GM23338 (cell line): ENCODE results near the gene MANSC1. TPM values are rescaled to one million over a fixed set of nuclear protein-coding genes. Genes with fewer than 3 reads are reported as not detected.

Experiments
- ATAC-seq: fragments of 200-7000 bp; cut with Tn5 transposase; 3 replicates; pipeline ENCODE4 v1.9.1; 2020
- DNase-seq: peaks from one replicate; pipeline ENCODE4 v3.0.0-alpha.2; 2015; ENCODE audit warnings: low spot score
- H2AFZ ChIP-seq: fragments of 200-600 bp; sonication (generic); 2 replicates; pipeline ENCODE4 v1.8.0; 2016; ENCODE audit warnings: antibody characterized with exemption, mild to moderate bottlenecking, moderate library complexity
- H3F3A ChIP-seq: fragments of 200-600 bp; sonication (generic); replicated peaks from 2 replicates; pipeline ENCODE4 v1.8.0; 2017; ENCODE audit warnings: antibody characterized with exemption, mixed run types, low read depth
- H3K27ac ChIP-seq: fragments of 200-600 bp; sonication (generic); 2 replicates; pipeline ENCODE4 v1.6.1; 2016; ENCODE audit warnings: low read depth
- H3K27me3 ChIP-seq: fragments of 200-600 bp; sonication (generic); 2 replicates; pipeline ENCODE4 v1.8.0; 2016; ENCODE audit warnings: mild to moderate bottlenecking, mixed run types, moderate library complexity; ENCODE audit not compliant: insufficient read depth
- H3K36me3 ChIP-seq: fragments of 200-600 bp; sonication (generic); 2 replicates; pipeline ENCODE4 v1.8.0; 2016; ENCODE audit warnings: mild to moderate bottlenecking; ENCODE audit not compliant: insufficient read depth
- H3K4me1 ChIP-seq: fragments of 200-600 bp; sonication (generic); 2 replicates; pipeline ENCODE4 v1.8.0; 2016; ENCODE audit warnings: mild to moderate bottlenecking, moderate library complexity; ENCODE audit not compliant: insufficient read depth
- H3K4me2 ChIP-seq: fragments of 200-600 bp; sonication (generic); 2 replicates; pipeline ENCODE4 v1.7.1; 2017; ENCODE audit warnings: mixed run types
- H3K4me3 ChIP-seq: fragments of 200-600 bp; sonication (generic); 2 replicates; pipeline ENCODE4 v1.6.1; 2016; ENCODE audit warnings: mixed run types
- H3K79me2 ChIP-seq: fragments of 200-600 bp; sonication (generic); replicated peaks from 2 replicates; pipeline ENCODE4 v1.8.0; 2017; ENCODE audit warnings: mild to moderate bottlenecking; ENCODE audit not compliant: insufficient read depth
- H3K9me2 ChIP-seq: fragments of 200-600 bp; sonication (generic); 2 replicates; pipeline ENCODE4 v1.8.0; 2017; ENCODE audit not compliant: insufficient read depth
- H4K20me1 ChIP-seq: fragments of 200-600 bp; sonication (generic); replicated peaks from 2 replicates; pipeline ENCODE4 v1.8.0; 2017; ENCODE audit warnings: mild to moderate bottlenecking; ENCODE audit not compliant: insufficient read depth
- H3K27ac Mint-ChIP-seq: 2 replicates; pipeline ENCODE4 v1.8.0; 2020; ENCODE audit warnings: inconsistent platforms, mild to moderate bottlenecking, moderate library complexity, mixed read lengths
- H3K27me3 Mint-ChIP-seq: 3 replicates; pipeline ENCODE4 v1.8.0; 2022; ENCODE audit warnings: low read depth, mild to moderate bottlenecking, moderate library complexity, mixed read lengths, inconsistent platforms; ENCODE audit not compliant: insufficient read depth, poor library complexity
- H3K36me3 Mint-ChIP-seq: 3 replicates; pipeline ENCODE4 v1.8.0; 2021; ENCODE audit warnings: low read depth, mild to moderate bottlenecking, inconsistent platforms, moderate library complexity, mixed read lengths
- H3K4me1 Mint-ChIP-seq: 3 replicates; pipeline ENCODE4 v1.8.0; 2020; ENCODE audit warnings: mild to moderate bottlenecking, inconsistent platforms, mixed read lengths
- H3K4me3 Mint-ChIP-seq: 3 replicates; pipeline ENCODE4 v1.8.0; 2021; ENCODE audit warnings: moderate library complexity, mild to moderate bottlenecking, inconsistent platforms, mixed read lengths
- H3K9me3 Mint-ChIP-seq: 3 replicates; pipeline ENCODE4 v1.8.0; 2020; ENCODE audit warnings: moderate library complexity, mild to moderate bottlenecking, inconsistent platforms, mixed read lengths
- CREB1 ChIP-seq: fragments of 250-450 bp; sonication (Bioruptor Pico); IDR thresholded peaks from 2 replicates; pipeline ENCODE4 v1.5.0; 2020; ENCODE audit warnings: low read depth, mild to moderate bottlenecking, moderate library complexity
- EZH2 ChIP-seq: fragments of 200-600 bp; sonication (generic); IDR thresholded peaks from one replicate; pipeline ENCODE4 v1.8.0; 2017; ENCODE audit warnings: antibody characterized with exemption, mild to moderate bottlenecking, low read depth; ENCODE audit not compliant: unreplicated experiment
- EZH2phosphoT487 ChIP-seq: fragments of 200-600 bp; sonication (generic); IDR thresholded peaks from one replicate; pipeline ENCODE4 v1.8.1; 2018; ENCODE audit warnings: antibody characterized with exemption; ENCODE audit not compliant: unreplicated experiment
- JUNB ChIP-seq: IDR thresholded peaks from one replicate; pipeline ENCODE4 v1.6.1; 2016; ENCODE audit warnings: antibody characterized with exemption; ENCODE audit not compliant: unreplicated experiment
- NANOG ChIP-seq: IDR thresholded peaks from 2 replicates; pipeline ENCODE4 v1.6.1; 2016; ENCODE audit warnings: antibody characterized with exemption, borderline replicate concordance
- POLR2AphosphoS5 ChIP-seq: IDR thresholded peaks from 2 replicates; pipeline ENCODE4 v1.6.1; 2016; ENCODE audit warnings: antibody characterized with exemption, low read depth
- STAT1 ChIP-seq: IDR thresholded peaks from one replicate; pipeline ENCODE4 v1.6.1; 2016; ENCODE audit warnings: antibody characterized with exemption; ENCODE audit not compliant: unreplicated experiment
- ZNF114 ChIP-seq: fragments of 250-450 bp; sonication (Bioruptor Pico); IDR thresholded peaks from 2 replicates; pipeline ENCODE4 v1.5.0; 2020; ENCODE audit warnings: mild to moderate bottlenecking, moderate library complexity
- ZNF331 ChIP-seq: fragments of 250-450 bp; sonication (Bioruptor Pico); IDR thresholded peaks from 2 replicates; pipeline ENCODE4 v1.5.0; 2020; ENCODE audit warnings: low read depth, mild to moderate bottlenecking, moderate library complexity
- polyA plus RNA-seq: library from polyadenylated mRNA; unstranded; fragments of >200 nt; fragmentation: Nextera tagmentation; extraction: Ambion mirVana; gene quantifications from 2 replicates; pipeline ENCODE4 v1.2.1, GENCODE V29; 2016
- total RNA-seq: library from RNA; depleted of rRNA; stranded (reverse); fragments of >200 nt; shearing (Covaris generic); gene quantifications from 2 replicates; pipeline ENCODE4 v1.2.3, GENCODE V29; 2014
- TF ChIP-seq, protein P1 (sequence below), 2 experiments: fragments of 200-600 bp in 1 of 2; sonication (generic) in 1 of 2; conservative IDR thresholded peaks; 2 replicates each; pipeline versions ENCODE4 v1.5.1 to v1.6.1; 2016 to 2017; ENCODE audit warnings: antibody characterized with exemption in 2 of 2, low read depth in 2 of 2, mild to moderate bottlenecking in 2 of 2, moderate library complexity in 1 of 2
- TF ChIP-seq, protein P2 (sequence below): fragments of 250-450 bp; sonication (Bioruptor Pico); IDR thresholded peaks from 2 replicates; pipeline ENCODE4 v1.5.0; 2020; ENCODE audit warnings: mild to moderate bottlenecking, moderate library complexity
- TF ChIP-seq, protein P3 (sequence below): IDR thresholded peaks from 2 replicates; pipeline ENCODE4 v1.6.1; 2016; ENCODE audit warnings: antibody characterized with exemption
- TF ChIP-seq, protein P4 (sequence below): IDR thresholded peaks from one replicate; pipeline ENCODE4 v1.6.1; 2018; ENCODE audit warnings: antibody characterized with exemption; ENCODE audit not compliant: unreplicated experiment

Gene MANSC1
- total and polyA plus RNA-seq, 2 experiments from 2014 or later: 4.4 to 5.1 TPM

DNA sequence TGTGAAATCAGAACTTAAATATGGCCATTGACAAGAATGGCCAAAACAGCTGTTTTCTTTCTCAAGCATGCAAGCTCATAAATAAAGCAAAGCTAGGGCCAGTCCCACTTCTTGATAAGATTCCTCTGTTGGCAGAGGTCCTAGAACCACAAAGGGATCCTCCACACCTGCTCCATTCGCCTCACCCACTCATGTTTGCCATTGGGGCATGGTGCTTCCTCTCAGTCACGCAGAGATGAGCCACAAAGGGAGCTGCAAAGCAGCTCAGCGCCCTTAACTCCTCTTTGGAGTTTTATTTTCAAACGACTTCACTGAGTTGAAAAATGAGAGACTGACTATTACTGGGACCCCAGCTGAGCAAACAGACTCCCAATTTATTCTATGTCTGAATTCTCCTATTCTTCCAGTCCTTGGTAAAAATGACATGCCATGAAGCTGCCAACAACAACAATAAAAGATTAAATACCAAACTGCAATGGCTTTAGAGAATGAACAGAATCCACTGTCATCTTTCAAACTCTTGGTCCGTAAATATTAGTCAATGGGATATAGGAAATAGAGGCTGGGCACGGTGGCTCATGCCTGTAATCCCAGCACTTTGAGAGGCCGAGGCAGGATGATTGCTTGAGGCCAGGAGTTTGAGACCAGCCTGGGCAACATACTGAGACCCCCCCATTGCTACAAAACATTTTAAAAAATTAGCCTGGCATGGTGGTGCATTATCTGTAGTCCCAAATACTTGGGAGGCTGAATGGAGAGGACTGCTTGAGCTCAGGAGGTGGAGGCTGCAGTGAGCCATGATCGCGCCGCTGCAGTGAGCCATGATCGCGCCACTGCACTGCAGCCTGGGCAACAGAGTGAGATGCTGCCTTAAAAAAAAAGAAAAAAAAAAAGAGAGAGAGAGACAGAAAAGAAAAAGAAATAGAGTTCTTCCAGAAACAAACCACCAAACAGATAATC lies 16.4 kb downstream of the MANSC1 start:
- H3K4me1 Mint-ChIP-seq: peaks cover 25% of the 10 kb centered on the region
- ATAC-seq (no peak), DNase-seq (no peak)
- Histone ChIP-seq H3K4me2 (no peak overlapping the region), H3K36me3 (no peaks in the 10 kb centered on the region), H2AFZ (no peak overlapping the region), H4K20me1 (no peaks in the 10 kb centered on the region), H3K4me3 (no peak overlapping the region), H3F3A (no peaks in the 10 kb centered on the region; the same call in 1 of the 2 replicates), H3K79me2 (no peaks in the 10 kb centered on the region), H3K27me3 (no peaks in the 10 kb centered on the region), H3K4me1 (peaks cover 14% of the 10 kb centered on the region; the same call in 1 of the 2 replicates), H3K9me2 (no peaks in the 10 kb centered on the region), H3K27ac (no peak overlapping the region)
- H3K36me3 Mint-ChIP-seq: no peaks in the 10 kb centered on the region
- H3K27me3 Mint-ChIP-seq: peaks cover 13% of the 10 kb centered on the region
- no peak overlapping the region for H3K4me3 Mint-ChIP-seq
- H3K9me3 Mint-ChIP-seq: no peaks in the 10 kb centered on the region
- H3K27ac Mint-ChIP-seq: no peak overlapping the region; the same call in 1 of the 2 replicates
- TF ChIP-seq, protein P1, sequence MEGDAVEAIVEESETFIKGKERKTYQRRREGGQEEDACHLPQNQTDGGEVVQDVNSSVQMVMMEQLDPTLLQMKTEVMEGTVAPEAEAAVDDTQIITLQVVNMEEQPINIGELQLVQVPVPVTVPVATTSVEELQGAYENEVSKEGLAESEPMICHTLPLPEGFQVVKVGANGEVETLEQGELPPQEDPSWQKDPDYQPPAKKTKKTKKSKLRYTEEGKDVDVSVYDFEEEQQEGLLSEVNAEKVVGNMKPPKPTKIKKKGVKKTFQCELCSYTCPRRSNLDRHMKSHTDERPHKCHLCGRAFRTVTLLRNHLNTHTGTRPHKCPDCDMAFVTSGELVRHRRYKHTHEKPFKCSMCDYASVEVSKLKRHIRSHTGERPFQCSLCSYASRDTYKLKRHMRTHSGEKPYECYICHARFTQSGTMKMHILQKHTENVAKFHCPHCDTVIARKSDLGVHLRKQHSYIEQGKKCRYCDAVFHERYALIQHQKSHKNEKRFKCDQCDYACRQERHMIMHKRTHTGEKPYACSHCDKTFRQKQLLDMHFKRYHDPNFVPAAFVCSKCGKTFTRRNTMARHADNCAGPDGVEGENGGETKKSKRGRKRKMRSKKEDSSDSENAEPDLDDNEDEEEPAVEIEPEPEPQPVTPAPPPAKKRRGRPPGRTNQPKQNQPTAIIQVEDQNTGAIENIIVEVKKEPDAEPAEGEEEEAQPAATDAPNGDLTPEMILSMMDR (conservative IDR thresholded peaks at IDR 0.05; ENCODE audit: low read depth in 2 of 2): no peak
- TF ChIP-seq, protein P2, sequence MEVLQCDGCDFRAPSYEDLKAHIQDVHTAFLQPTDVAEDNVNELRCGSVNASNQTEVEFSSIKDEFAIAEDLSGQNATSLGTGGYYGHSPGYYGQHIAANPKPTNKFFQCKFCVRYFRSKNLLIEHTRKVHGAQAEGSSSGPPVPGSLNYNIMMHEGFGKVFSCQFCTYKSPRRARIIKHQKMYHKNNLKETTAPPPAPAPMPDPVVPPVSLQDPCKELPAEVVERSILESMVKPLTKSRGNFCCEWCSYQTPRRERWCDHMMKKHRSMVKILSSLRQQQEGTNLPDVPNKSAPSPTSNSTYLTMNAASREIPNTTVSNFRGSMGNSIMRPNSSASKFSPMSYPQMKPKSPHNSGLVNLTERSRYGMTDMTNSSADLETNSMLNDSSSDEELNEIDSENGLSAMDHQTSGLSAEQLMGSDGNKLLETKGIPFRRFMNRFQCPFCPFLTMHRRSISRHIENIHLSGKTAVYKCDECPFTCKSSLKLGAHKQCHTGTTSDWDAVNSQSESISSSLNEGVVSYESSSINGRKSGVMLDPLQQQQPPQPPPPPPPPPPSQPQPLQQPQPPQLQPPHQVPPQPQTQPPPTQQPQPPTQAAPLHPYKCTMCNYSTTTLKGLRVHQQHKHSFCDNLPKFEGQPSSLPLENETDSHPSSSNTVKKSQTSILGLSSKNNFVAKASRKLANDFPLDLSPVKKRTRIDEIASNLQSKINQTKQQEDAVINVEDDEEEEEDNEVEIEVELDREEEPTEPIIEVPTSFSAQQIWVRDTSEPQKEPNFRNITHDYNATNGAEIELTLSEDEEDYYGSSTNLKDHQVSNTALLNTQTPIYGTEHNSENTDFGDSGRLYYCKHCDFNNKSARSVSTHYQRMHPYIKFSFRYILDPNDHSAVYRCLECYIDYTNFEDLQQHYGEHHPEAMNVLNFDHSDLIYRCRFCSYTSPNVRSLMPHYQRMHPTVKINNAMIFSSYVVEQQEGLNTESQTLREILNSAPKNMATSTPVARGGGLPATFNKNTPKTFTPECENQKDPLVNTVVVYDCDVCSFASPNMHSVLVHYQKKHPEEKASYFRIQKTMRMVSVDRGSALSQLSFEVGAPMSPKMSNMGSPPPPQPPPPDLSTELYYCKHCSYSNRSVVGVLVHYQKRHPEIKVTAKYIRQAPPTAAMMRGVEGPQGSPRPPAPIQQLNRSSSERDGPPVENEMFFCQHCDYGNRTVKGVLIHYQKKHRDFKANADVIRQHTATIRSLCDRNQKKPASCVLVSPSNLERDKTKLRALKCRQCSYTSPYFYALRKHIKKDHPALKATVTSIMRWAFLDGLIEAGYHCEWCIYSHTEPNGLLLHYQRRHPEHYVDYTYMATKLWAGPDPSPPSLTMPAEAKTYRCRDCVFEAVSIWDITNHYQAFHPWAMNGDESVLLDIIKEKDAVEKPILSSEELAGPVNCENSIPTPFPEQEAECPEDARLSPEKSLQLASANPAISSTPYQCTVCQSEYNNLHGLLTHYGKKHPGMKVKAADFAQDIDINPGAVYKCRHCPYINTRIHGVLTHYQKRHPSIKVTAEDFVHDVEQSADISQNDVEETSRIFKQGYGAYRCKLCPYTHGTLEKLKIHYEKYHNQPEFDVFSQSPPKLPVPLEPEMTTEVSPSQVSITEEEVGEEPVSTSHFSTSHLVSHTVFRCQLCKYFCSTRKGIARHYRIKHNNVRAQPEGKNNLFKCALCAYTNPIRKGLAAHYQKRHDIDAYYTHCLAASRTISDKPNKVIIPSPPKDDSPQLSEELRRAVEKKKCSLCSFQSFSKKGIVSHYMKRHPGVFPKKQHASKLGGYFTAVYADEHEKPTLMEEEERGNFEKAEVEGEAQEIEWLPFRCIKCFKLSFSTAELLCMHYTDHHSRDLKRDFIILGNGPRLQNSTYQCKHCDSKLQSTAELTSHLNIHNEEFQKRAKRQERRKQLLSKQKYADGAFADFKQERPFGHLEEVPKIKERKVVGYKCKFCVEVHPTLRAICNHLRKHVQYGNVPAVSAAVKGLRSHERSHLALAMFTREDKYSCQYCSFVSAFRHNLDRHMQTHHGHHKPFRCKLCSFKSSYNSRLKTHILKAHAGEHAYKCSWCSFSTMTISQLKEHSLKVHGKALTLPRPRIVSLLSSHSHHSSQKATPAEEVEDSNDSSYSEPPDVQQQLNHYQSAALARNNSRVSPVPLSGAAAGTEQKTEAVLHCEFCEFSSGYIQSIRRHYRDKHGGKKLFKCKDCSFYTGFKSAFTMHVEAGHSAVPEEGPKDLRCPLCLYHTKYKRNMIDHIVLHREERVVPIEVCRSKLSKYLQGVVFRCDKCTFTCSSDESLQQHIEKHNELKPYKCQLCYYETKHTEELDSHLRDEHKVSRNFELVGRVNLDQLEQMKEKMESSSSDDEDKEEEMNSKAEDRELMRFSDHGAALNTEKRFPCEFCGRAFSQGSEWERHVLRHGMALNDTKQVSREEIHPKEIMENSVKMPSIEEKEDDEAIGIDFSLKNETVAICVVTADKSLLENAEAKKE (CRISPR knock-in tag): no peak
- no peak for TF ChIP-seq ZNF114 (CRISPR knock-in tag)
- no peak for TF ChIP-seq POLR2AphosphoS5
- no peak for TF ChIP-seq EZH2phosphoT487
- no peak for TF ChIP-seq JUNB
- TF ChIP-seq ZNF331: no peak
- TF ChIP-seq STAT1: no peak
- no peak for TF ChIP-seq EZH2
- TF ChIP-seq NANOG: no peak
- TF ChIP-seq CREB1 (CRISPR knock-in tag): no peak
- TF ChIP-seq, protein P3, sequence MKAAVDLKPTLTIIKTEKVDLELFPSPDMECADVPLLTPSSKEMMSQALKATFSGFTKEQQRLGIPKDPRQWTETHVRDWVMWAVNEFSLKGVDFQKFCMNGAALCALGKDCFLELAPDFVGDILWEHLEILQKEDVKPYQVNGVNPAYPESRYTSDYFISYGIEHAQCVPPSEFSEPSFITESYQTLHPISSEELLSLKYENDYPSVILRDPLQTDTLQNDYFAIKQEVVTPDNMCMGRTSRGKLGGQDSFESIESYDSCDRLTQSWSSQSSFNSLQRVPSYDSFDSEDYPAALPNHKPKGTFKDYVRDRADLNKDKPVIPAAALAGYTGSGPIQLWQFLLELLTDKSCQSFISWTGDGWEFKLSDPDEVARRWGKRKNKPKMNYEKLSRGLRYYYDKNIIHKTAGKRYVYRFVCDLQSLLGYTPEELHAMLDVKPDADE: no peak
- TF ChIP-seq, protein P4, sequence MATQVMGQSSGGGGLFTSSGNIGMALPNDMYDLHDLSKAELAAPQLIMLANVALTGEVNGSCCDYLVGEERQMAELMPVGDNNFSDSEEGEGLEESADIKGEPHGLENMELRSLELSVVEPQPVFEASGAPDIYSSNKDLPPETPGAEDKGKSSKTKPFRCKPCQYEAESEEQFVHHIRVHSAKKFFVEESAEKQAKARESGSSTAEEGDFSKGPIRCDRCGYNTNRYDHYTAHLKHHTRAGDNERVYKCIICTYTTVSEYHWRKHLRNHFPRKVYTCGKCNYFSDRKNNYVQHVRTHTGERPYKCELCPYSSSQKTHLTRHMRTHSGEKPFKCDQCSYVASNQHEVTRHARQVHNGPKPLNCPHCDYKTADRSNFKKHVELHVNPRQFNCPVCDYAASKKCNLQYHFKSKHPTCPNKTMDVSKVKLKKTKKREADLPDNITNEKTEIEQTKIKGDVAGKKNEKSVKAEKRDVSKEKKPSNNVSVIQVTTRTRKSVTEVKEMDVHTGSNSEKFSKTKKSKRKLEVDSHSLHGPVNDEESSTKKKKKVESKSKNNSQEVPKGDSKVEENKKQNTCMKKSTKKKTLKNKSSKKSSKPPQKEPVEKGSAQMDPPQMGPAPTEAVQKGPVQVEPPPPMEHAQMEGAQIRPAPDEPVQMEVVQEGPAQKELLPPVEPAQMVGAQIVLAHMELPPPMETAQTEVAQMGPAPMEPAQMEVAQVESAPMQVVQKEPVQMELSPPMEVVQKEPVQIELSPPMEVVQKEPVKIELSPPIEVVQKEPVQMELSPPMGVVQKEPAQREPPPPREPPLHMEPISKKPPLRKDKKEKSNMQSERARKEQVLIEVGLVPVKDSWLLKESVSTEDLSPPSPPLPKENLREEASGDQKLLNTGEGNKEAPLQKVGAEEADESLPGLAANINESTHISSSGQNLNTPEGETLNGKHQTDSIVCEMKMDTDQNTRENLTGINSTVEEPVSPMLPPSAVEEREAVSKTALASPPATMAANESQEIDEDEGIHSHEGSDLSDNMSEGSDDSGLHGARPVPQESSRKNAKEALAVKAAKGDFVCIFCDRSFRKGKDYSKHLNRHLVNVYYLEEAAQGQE: no peak
